Inflammatory macrophage (primary cell): ENCODE results near the gene CEACAM16.
"Not testable (repeated sequence)": the region's sequence is repeated elsewhere in the genome, so short reads cannot be mapped to it uniquely, and the experiment has no call there.

Experiments
- DNase-seq, 2 donors: peaks; one replicate each; pipeline ENCODE4 v3.0.0-alpha.2; 2020 to 2022
- total RNA-seq, 18 experiments: gene quantifications; one replicate each; lab custom pipeline; 2026; ENCODE audit warnings: mixed read lengths in 6 of 18, inconsistent platforms in 2 of 18; lab: John Stamatoyannopoulos, UW

The CEACAM16 gene
- 0 to 0.06 (median 0) reads per million in 18 experiments for total RNA-seq

DNA sequence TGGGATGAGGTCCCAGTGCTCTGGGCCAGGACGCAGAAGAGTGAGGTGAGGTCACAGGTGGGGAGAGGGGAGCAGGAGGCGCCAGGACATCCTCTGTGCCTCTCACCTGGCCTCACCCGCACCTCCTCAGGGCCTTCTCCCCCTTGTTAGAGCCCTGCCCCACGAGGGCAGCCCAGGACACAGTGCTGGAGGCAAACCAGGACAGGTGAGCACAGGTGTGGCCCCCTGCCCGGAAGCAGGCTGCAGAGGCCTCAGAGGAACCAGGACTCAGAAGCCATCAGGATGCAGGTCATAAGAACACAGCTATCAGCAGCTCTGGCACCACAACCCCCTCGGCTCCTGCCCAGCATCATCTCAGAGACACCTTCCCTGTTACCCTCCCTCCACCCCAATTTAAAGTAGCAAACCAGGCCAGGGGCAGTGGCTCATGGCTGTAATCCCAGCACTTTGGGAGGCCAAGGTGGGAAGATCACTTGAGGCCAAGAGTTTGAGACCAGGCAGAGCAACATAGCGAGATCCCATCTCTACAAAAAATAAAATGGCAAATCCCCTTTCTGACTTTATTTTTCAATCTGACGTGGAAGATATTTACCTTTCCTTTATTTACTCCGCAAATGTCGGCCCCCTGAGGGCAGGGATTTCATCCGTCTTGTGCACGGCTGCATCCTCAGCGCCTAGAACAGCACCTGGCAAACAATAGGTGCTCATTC, at the start of gene CEACAM16:
Gene CEACAM16, plus strand, starts transcription at position 660 of the 710 bp plus-strand sequence. CDS start 2,306 bp downstream, outside the sequence.
- DNase-seq, result no peak

DNA sequence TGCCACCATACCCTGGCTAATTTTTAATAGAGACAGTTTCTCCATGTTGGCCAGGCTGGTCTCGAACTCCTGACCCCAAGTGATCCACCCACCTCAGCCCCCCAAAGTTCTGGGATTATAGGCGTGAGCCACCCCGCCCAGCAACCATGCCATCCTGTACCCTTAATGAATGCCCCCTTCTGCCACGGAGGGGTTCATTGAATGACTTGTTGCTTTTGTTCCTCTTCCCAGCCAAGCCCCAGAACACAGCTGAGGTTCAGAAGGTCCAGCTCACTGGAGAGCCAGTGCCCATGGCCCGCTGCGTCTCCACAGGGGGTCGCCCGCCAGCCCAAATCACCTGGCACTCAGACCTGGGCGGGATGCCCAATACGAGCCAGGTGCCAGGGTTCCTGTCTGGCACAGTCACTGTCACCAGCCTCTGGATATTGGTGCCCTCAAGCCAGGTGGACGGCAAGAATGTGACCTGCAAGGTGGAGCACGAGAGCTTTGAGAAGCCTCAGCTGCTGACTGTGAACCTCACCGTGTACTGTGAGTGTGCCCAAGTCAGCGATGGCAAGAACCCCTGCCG, 49.3 kb upstream of the CEACAM16 start:
- DNase-seq, result no peak

- DNase-seq, result no peak
These were observed 45.6 kb upstream of the CEACAM16 start for GRCh38 chr19:44653343-44653742.

GRCh38 chr19:44653977-44654774, 44.8 kb upstream of the CEACAM16 start:
- DNase-seq, result peak; percentile 78 to 87

- DNase-seq, result peak; percentile 58 to 60
These were observed 41.6 kb upstream of the CEACAM16 start for GRCh38 chr19:44657211-44657921.

DNA sequence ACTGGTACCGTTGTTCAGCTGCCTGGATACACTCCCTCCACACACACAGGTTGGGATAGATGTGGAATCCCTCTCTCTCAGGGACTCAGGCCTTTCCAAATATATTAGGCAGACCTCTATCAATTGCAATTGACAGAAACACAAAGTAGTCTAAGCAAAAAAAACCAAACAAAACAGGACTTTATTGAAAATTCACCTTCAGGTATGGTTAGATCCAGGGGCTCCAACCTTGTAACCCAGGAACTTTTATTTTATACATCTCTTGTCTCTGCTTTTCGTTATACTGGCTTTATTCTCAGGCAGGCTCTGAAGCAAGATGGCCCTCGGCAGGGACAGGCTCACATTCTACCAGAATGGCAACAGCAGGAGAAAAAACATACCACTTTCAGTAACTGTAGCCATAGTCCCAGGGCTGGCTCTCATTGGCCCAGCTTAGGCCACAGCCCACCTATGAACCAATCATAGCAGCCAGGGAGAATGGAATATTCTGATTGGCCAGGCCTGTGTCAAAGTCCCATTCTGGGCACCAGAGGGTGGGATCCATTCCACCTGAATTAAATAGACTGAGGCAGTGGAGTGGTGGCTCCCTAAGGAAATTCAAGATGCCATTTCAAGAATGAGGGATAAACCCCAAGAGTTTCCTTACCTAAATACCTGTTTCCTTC, 40.8 kb upstream of the CEACAM16 start:
- DNase-seq, result no peak

DNA sequence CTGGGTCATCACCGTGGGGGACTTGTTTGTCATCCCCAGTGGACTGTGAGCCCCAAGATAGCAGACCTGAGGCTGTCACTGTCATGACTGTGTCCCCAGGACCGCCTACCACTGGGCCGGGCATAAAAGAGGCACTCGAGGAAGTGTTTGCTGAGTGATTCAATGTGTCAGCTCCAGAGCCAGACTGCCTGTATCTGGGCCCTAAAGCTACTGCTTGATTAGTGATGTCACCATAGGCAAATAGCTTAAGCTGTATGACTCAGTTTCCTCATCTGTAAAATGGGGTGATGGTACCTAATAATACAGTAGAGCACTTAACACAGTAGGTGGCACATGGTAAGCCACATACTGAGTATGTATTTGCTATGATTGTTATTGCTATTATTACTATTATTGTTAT, 38.9 kb upstream of the CEACAM16 start:
- DNase-seq, result no peak

GRCh38 chr19:44661205-44661604, 37.7 kb upstream of the CEACAM16 start:
- no peak for DNase-seq

DNA sequence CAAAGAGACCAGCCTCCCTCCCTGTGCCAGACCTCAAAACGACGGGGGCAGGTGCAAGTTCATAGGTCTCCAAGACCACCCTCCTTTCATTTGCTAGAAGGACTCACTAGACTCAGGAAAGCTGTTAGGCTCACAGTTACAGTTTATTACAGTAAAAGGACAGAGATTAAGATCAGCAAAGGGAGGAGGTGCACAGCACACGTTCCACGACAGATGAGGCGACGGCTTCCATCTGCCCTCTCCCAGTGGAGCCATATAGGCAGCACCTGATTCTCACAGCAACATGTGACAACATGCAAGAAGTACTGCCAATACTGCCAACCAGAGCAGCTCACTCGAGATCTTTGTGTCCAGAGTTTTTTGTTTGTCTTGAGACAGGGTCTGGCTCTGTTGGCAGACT, 37.0 kb upstream of the CEACAM16 start:
- no peak for DNase-seq

- DNase-seq, result no peak
These were observed 36.1 kb upstream of the CEACAM16 start for GRCh38 chr19:44662691-44663385.

DNA sequence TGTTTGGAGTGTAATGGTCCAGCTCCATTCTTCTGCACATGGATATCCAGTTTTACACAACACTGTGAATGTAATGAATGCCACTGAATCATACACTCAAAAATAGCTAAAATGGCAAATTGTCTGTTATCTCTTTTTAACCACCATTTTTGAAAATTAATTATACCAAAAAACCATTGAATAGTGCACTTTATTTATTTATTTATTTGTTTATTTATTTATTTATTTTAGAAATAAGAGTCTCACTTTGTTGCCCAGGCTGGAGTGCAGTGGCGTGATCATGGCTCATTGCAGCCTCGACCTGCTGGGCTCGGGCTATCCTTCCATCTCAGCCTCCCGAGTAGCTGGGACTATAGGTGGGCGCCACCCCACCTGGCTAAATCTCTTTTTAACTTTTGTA, 35.0 kb upstream of the CEACAM16 start:
- DNase-seq, result no peak

DNA sequence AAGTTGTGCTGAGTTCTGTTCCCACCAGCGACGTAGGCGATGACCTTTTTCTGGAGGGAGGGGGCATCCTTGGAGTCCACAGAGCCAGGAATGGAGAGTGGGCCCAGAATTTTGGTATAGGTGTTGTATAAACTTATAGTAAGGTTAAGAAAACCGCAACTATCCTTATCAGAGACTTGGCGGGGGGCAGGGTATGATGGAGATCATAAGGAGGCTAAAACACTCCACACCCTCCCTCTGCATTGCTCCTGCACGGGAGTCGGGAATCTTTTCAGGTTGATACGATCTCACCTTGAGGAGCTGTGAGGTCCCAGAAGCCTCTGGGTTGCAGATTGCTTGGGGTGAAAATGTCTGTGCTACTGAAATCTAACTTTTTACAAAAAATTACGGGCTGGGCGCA, 34.0 kb upstream of the CEACAM16 start:
- no peak for DNase-seq

- no peak for DNase-seq
These were observed 31.9 kb upstream of the CEACAM16 start for GRCh38 chr19:44666852-44667556.

- no peak for DNase-seq
These were observed 29.8 kb upstream of the CEACAM16 start for GRCh38 chr19:44668985-44669764.

GRCh38 chr19:44670027-44670426, 28.9 kb upstream of the CEACAM16 start:
- DNase-seq, result not testable (repeated sequence)

- no peak for DNase-seq
These were observed 27.6 kb upstream of the CEACAM16 start, which contains the start of gene CEACAM19 for GRCh38 chr19:44671400-44671799. Gene CEACAM19, plus strand, starts transcription at chr19:44671482. Its CDS starts 450 bp downstream, at chr19:44671932.

GRCh38 chr19:44672226-44672625, 26.7 kb upstream of the CEACAM16 start:
- DNase-seq, result no peak

- DNase-seq, result no peak
These were observed 25.4 kb upstream of the CEACAM16 start for GRCh38 chr19:44673510-44673909.

DNA sequence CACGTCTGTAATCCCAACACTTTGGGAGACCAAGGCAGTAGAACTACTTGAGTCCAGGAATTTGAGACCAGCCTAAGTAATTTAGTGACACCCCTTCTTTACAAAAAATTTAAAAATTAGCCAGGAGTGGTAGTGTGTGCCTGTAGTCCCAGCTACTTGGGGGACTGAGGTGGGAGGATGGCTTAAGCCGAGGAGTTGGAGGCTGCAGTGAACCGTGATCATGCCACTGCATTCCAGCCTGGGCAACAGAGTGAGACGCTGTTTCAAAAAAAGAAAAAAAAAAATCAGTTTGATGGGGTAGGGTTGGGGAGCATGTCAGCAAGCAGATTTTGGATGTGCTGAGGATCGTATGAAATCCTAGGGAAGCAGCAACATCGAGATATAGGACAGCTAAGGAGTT, 23.4 kb upstream of the CEACAM16 start:
- no peak for DNase-seq
